ENCODE results near the gene KCNH5. TPM values are rescaled to one million over a fixed set of nuclear protein-coding genes. Genes with fewer than 3 reads are reported as not detected.

The KCNH5 gene
- total and polyA plus RNA-seq, 9 of the 15 experiments (the other 6 are each of a cell fraction or from before 2014, with no cell fraction given) = 1.1 to 2.4 (median 1.4) TPM

GRCh38 chr14:62994096-62994495 is 51.2 kb downstream of the KCNH5 start:
- Histone ChIP-seq H3K9me3 (replicated peaks; ENCODE audit: control insufficient read depth, insufficient read depth, low read depth, low read length) (no peaks in the 10 kb centered on the region), H3K79me2 (ENCODE audit: control insufficient read depth, insufficient read depth, low read length) (no peaks in the 10 kb centered on the region), H2AFZ (ENCODE audit: low read depth, low read length) (no peak overlapping the region), H3K27ac (ENCODE audit: extremely low read depth, low read depth, low read length) (no peak overlapping the region), H3K4me1 (replicated peaks in 1 of 2; ENCODE audit: control insufficient read depth in 2 of 2, insufficient read depth in 2 of 2, low read length in 2 of 2) (no peaks in the 10 kb centered on the region), H3K4me3 (no peak overlapping the region), H3K9me1 (ENCODE audit: control insufficient read depth, insufficient read depth, low read length) (no peaks in the 10 kb centered on the region), H3K4me2 (ENCODE audit: insufficient read depth, low read length) (no peak overlapping the region), H4K20me1 (replicated peaks; ENCODE audit: control insufficient read depth, insufficient read depth, low read length) (no peaks in the 10 kb centered on the region), H3K27me3 (ENCODE audit: control insufficient read depth in 2 of 2, insufficient read depth in 2 of 2, low read length in 2 of 2) (no peaks in the 10 kb centered on the region), H3K9ac (ENCODE audit: insufficient read depth in 1 of 2, low read depth in 2 of 2, low read length in 2 of 2) (no peak overlapping the region), H3K36me3 (ENCODE audit: control insufficient read depth, insufficient read depth, low read length) (no peaks in the 10 kb centered on the region)
- FAIRE-seq (no peak), DNase-seq (ENCODE audit: extremely low read depth in 1 of 4, low spot score in 3 of 4) (no peak), ATAC-seq (no peak)
- TF ChIP-seq ZSCAN29 (IDR thresholded peaks at IDR 0.05) = no peak
- no peak for TF ChIP-seq ELK3 (CRISPR knock-in tag; IDR thresholded peaks at IDR 0.05)
- TF ChIP-seq NFIC (IDR thresholded peaks at IDR 0.05) = no peak
- TF ChIP-seq SMARCA5 (IDR thresholded peaks at IDR 0.05) = no peak
- BruUV-seq (replicated peaks) = no TSS peak
- intact Hi-C loops (cut with micrococcal nuclease) (no loop called here), in situ Hi-C loops (cut with MboI) (no loop called here)
- POLR2A ChIA-PET = no interaction called here
- CTCF ChIA-PET (ENCODE audit: low intra/inter-chr PET ratio) = no interaction called here

GRCh38 chr14:62988967-62989366 is 56.3 kb downstream of the KCNH5 start:
- TF ChIP-seq ZFX (CRISPR knock-in tag; IDR thresholded peaks at IDR 0.05) = no peak
- TF ChIP-seq CHD4 (IDR thresholded peaks at IDR 0.05; ENCODE audit: insufficient read depth, insufficient replicate concordance, low read depth, low read length, poor library complexity, severe bottlenecking) = no peak
- ATAC-seq = no peak
- no peak overlapping the region for H3K27ac ChIP-seq (ENCODE audit: extremely low read depth, low read depth, low read length)

More at GRCh38 chr14:62988967-62989366, 56.3 kb downstream of the KCNH5 start:
- Histone ChIP-seq H3K36me3 (ENCODE audit: control insufficient read depth, insufficient read depth, low read length) (no peaks in the 10 kb centered on the region), H4K20me1 (replicated peaks; ENCODE audit: control insufficient read depth, insufficient read depth, low read length) (no peaks in the 10 kb centered on the region), H3K9ac (ENCODE audit: insufficient read depth in 1 of 2, low read depth in 2 of 2, low read length in 2 of 2) (no peak overlapping the region), H3K27me3 (ENCODE audit: control insufficient read depth in 2 of 2, insufficient read depth in 2 of 2, low read length in 2 of 2) (no peaks in the 10 kb centered on the region), H3K4me2 (ENCODE audit: insufficient read depth, low read length) (no peak overlapping the region), H3K4me3 (no peak overlapping the region), H3K79me2 (ENCODE audit: control insufficient read depth, insufficient read depth, low read length) (no peaks in the 10 kb centered on the region), H3K4me1 (replicated peaks in 1 of 2; ENCODE audit: control insufficient read depth in 2 of 2, insufficient read depth in 2 of 2, low read length in 2 of 2) (no peaks in the 10 kb centered on the region), H2AFZ (ENCODE audit: low read depth, low read length) (no peak overlapping the region), H3K9me1 (ENCODE audit: control insufficient read depth, insufficient read depth, low read length) (no peaks in the 10 kb centered on the region), H3K9me3 (replicated peaks; ENCODE audit: control insufficient read depth, insufficient read depth, low read depth, low read length) (no peaks in the 10 kb centered on the region)
- POLR2A ChIA-PET = no interaction called here
- in situ Hi-C loops (cut with MboI) (no loop called here), intact Hi-C loops (cut with micrococcal nuclease) (no loop called here)
- DNase-seq (ENCODE audit: extremely low read depth in 1 of 4, low spot score in 3 of 4) (no peak), FAIRE-seq (no peak)
- CTCF ChIA-PET (ENCODE audit: low intra/inter-chr PET ratio) = no interaction called here
- BruUV-seq (replicated peaks) = no TSS peak
- WGBS (ENCODE audit: insufficient coverage, low coverage, missing lambda C conversion rate) = 0% methylated on average over 2 of the region's 3 CpGs
